Measurements from ENCODE around the gene SPATA32. TPM values are rescaled to one million over a fixed set of nuclear protein-coding genes. Genes with fewer than 3 reads are reported as not detected.
"Not testable (repeated sequence)": the region's sequence is repeated elsewhere in the genome, so short reads cannot be mapped to it uniquely, and the experiment has no call there.

SPATA32 gene
- total and polyA plus RNA-seq, 8 donors = 0.07 to 0.19 (median 0.13) TPM; not detected in 4

DNA sequence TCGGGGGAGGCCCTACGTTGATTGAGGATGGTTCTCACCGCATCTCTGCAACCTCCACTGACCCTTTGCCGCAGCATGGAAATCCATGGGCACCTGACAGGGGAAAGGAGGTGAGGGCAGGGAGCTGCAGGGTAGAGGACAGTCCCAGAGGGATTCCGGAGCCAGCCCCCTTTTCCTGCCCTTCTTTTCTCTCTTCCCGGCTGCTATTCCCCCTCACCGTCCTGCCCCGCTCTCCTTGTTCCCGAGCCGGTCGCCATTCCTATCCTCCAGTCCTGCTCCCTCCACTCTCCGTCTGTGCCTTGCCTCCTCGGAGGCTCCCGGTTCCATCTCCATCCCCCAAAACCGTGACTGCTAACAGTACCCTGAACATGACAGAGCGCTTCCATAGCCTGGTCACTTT, 4.8 kb downstream of the SPATA32 start:
- DNase-seq (no peak), ATAC-seq (no peak), FAIRE-seq (no peak)
- no peaks in the 10 kb centered on the region for H3K27me3 ChIP-seq
- TF ChIP-seq, protein P1, sequence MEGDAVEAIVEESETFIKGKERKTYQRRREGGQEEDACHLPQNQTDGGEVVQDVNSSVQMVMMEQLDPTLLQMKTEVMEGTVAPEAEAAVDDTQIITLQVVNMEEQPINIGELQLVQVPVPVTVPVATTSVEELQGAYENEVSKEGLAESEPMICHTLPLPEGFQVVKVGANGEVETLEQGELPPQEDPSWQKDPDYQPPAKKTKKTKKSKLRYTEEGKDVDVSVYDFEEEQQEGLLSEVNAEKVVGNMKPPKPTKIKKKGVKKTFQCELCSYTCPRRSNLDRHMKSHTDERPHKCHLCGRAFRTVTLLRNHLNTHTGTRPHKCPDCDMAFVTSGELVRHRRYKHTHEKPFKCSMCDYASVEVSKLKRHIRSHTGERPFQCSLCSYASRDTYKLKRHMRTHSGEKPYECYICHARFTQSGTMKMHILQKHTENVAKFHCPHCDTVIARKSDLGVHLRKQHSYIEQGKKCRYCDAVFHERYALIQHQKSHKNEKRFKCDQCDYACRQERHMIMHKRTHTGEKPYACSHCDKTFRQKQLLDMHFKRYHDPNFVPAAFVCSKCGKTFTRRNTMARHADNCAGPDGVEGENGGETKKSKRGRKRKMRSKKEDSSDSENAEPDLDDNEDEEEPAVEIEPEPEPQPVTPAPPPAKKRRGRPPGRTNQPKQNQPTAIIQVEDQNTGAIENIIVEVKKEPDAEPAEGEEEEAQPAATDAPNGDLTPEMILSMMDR (IDR thresholded peaks at IDR 0.05) = no peak
- intact Hi-C loops (cut with DNase I) = no loop called here
- H3K9me3 ChIP-seq = no peaks in the 10 kb centered on the region
- 83 to 84% methylated on average over 15 to 16 of the region's 16 CpGs for WGBS, 2 donors
- no peak overlapping the region for H3K27ac ChIP-seq
- no peaks in the 10 kb centered on the region for H3K4me1 ChIP-seq
- no peak overlapping the region for H3K4me3 ChIP-seq
- H3K36me3 ChIP-seq = no peaks in the 10 kb centered on the region

DNA sequence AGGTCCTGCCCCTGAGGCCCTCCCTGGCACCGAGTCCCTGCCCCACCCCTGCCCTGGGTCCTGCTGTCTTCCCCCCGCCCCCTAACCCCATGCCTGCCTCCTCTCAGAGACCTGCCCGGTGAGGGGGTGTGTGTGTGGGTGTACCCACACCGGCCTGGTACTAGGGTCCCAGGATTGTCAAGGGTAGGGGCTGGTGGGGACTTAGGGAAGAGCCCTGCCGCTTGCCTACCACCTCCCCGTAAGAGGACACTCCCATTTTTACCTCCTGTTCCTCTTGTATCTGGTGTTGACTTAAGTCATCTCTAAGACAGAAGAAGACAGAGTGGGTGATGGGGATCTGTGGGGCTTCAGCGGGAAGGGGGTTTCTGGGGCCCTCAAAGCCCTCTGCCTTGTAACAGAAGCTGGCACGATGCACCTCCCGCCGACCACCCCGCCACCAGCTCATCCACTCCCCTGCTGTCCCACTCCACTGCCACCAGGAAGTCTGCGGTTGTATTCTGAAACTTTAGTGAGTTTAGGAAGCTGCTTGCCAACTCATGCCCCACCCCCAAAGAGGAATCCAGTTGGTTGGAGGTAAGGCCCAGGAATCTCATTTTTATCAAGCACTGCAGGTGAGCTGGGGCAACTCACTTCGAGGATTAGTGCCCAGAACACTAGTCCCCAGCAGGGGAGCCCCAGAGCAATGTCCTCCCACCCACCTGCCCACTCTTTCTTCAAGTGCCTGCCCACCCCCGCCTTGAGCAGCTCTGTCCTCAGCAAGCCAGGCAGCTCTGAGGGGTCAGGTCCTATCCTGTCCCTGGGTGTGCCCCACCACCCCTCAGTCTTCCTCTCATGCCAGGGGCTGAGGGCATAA, 5.6 kb downstream of the SPATA32 start:
- no peak for FAIRE-seq
- no peaks in the 10 kb centered on the region for H3K9me3 ChIP-seq
- peak in 2 of 4 donors; percentile 15 to 59 for ATAC-seq
- DNase-seq = peak in 1 of 6 donors; percentile 53
- WGBS, 2 donors = 81 to 85% methylated on average over 14 of the region's 14 CpGs
- H3K36me3 ChIP-seq = no peaks in the 10 kb centered on the region
- intact Hi-C loops (cut with DNase I) = no loop called here
- no peaks in the 10 kb centered on the region for H3K4me1 ChIP-seq
- TF ChIP-seq, protein P1 (IDR thresholded peaks at IDR 0.05) = no peak
- H3K27ac ChIP-seq = no peak overlapping the region
- H3K27me3 ChIP-seq = no peaks in the 10 kb centered on the region
- H3K4me3 ChIP-seq = no peak overlapping the region

DNA sequence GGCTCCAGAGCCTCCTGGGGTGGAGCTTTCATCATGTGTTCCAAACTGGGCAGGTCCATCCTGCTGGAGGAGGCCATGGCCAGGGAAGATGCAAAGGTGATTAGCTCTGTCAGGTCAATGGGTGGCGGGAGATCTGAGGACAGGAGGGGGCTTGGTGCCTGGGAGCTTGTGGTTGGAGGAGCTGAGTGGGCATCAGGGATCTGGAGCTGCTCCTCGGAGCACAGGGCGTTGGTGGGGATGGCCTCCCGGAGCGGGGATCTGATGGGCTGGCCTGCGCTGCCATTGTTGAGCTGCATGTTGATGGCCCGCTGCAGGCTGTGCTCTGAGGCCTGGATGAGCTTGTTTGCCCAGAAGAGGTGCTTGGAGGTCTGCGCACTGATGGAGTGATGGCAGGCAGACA, 6.5 kb downstream of the SPATA32 start:
- H3K4me1 ChIP-seq = no peaks in the 10 kb centered on the region
- DNase-seq (peak in 1 of 6 donors; percentile 60), FAIRE-seq (no peak), ATAC-seq (no peak)
- TF ChIP-seq, protein P1 (IDR thresholded peaks at IDR 0.05) = no peak
- H3K27me3 ChIP-seq = no peaks in the 10 kb centered on the region
- no peak overlapping the region for H3K4me3 ChIP-seq
- H3K36me3 ChIP-seq = no peaks in the 10 kb centered on the region
- intact Hi-C loops (cut with DNase I) = no loop called here
- 97 to 98% methylated on average over 7 to 8 of the region's 8 CpGs for WGBS, 2 donors
- no peaks in the 10 kb centered on the region for H3K9me3 ChIP-seq
- no peak overlapping the region for H3K27ac ChIP-seq

DNA sequence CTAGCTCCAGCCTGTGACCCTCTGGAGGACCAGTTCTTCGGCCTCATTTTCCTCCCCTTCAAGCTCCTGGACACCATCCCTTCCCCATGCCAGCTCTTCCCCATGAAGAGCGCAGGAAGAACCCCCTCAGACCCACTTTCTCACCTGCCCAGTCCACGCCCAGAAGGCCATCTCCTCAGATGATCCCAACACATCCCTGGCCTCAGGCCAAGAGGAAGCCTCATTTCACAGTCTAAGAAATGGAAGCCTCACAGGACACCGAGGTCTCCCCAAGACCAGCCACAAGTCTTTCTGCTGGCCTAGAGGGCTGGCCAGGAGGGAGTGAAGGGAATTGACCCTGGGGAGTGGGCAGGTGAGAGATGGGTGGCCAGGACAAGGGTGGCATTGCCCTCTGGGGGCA, 8.0 kb downstream of the SPATA32 start:
- WGBS, 2 donors = 84 to 89% methylated on average over 4 of the region's 4 CpGs

DNA sequence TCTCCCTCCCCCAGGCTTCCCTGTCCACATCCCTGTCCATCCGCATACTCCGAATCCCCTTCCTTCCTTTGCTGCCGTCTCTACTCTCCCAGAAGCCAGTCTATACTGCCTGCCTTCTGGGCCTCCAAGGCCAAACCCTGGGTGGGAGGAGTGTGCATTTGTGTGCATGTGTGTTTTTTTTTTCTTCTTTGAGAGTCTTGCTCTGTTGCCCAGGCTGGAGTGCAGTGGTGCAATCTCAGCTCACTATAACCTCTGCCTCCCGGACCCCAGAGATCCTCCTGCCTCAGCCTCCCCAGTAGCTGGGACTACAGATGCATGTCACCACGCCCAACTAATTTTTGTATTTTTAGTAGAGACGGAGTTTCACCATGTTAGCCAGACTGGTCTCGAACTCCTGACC, 8.7 kb downstream of the SPATA32 start:
- ATAC-seq; H3K9me3 ChIP-seq; intact Hi-C loops (cut with DNase I); H3K27ac ChIP-seq; H3K27me3 ChIP-seq; FAIRE-seq; DNase-seq; H3K4me1 ChIP-seq; H3K36me3 ChIP-seq; H3K4me3 ChIP-seq: not testable (repeated sequence)
- 89 to 94% methylated on average over 7 of the region's 7 CpGs for WGBS, 2 donors

More for the DNA sequence above, 8.0 kb downstream of the SPATA32 start:
- H3K4me3 ChIP-seq = no peak overlapping the region
- FAIRE-seq (no peak), ATAC-seq (no peak), DNase-seq (no peak)
- no peaks in the 10 kb centered on the region for H3K27me3 ChIP-seq
- TF ChIP-seq, protein P1 (IDR thresholded peaks at IDR 0.05) = no peak
- no peaks in the 10 kb centered on the region for H3K36me3 ChIP-seq
- H3K4me1 ChIP-seq = peaks cover 0 to 3% (median 1%) of the 10 kb centered on the region in 3 donors
- no peaks in the 10 kb centered on the region for H3K9me3 ChIP-seq
- no peak overlapping the region for H3K27ac ChIP-seq
- intact Hi-C loops (cut with DNase I) = no loop called here

Data from pancreas (tissue), 10 donors.